HTERT RPE-1 (cell line): ENCODE data around the gene LAMC1.

Experiments used
- in situ Hi-C: fragments of 300-500 bp; cut with MboI; formaldehyde crosslinking; loops from 4 replicates; pipeline ENCODE4 v1.14.3; 2020; ENCODE audit warnings: low sequenced_read_pairs

The LAMC1 gene

DNA sequence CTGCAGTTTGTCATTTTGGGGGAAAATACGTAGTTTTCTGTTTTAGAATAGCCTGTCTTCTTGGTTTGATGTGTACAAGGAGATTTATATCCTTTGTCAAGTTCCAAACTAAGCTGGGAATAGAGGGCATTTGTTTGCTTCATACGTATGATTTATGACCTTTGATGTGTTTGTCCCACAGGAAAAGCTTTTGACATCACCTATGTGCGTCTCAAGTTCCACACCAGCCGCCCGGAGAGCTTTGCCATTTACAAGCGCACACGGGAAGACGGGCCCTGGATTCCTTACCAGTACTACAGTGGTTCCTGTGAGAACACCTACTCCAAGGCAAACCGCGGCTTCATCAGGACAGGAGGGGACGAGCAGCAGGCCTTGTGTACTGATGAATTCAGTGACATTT lies 79.9 kb downstream of the LAMC1 start:
- in situ Hi-C loops, result no loop called here

DNA sequence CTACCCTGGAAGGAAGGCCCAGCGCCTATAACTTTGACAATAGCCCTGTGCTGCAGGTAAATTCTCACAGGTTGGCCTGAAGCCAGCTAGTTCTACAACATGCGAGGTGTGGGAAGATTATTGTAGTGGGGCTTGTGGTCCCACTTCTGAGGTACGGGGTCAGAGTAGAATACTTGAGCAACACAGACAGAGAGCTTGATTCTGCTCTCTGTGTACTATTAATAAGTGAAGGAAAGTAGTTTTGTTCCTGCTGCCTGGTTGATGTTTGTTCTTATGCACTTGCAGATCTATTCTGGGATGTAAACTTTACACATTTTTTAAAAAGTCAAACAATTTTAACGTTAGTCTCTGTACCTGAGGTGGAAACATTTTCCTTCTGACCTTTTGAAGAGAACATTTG lies 80.4 kb downstream of the LAMC1 start:
- in situ Hi-C loops, result no loop called here

DNA sequence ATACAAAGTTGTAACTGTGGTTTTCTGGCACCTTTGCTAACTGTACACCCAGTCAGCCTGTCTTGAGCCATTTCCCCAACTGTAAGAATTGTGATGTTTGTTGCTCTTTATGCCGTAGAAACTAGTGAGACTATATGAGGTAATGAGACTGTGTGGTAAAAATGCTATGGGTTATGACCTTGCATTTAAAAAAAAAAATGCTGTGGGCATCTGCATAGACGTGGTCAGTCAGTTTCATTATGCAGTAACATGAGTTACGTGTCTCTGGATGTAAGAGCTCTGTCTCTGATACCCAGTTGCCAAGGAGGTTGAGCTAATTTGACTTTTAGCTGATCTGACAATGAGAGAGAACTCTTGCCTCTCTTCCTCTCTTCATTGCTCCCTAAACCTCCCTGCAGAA lies 82.2 kb downstream of the LAMC1 start:
- in situ Hi-C loops, result no loop called here

DNA sequence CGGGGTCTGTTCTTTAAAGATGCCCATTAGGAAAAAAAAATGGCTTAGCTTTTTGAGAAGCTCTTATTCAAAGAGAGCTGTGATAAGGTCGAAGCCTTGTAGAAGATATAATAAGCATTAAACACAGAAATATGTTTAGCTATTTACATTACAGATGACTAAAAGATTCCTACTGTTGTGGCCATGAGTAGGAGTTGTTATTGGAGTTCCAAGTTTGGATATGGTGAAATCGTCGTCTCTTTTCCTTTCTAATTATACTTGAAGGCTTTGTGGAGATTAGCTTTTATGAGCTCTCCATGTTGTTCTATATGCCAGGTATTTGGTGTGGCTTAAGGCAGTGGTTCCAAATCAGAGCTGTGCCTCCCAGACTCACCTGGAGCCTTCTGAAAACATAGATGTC lies 82.9 kb downstream of the LAMC1 start:
- in situ Hi-C loops, result no loop called here

DNA sequence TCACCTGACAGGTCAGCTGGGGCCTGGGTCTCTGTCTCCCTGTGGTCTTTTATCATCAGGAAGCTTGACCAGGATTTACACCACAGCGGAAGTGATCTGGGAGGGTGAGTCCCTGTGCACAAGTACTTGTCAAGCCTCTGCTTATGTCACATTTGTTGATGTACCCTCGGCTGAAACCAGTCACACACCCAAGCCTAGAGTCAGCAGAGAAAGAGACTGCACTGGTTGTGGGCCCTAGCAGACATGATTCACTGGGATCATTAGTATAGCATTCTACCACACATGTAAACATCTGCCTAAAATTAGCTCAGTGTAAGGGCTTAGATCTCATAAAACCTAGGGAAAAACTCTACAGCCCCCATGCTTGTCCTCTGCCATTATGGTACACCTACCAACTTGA lies 83.5 kb downstream of the LAMC1 start:
- in situ Hi-C loops, result no loop called here

DNA sequence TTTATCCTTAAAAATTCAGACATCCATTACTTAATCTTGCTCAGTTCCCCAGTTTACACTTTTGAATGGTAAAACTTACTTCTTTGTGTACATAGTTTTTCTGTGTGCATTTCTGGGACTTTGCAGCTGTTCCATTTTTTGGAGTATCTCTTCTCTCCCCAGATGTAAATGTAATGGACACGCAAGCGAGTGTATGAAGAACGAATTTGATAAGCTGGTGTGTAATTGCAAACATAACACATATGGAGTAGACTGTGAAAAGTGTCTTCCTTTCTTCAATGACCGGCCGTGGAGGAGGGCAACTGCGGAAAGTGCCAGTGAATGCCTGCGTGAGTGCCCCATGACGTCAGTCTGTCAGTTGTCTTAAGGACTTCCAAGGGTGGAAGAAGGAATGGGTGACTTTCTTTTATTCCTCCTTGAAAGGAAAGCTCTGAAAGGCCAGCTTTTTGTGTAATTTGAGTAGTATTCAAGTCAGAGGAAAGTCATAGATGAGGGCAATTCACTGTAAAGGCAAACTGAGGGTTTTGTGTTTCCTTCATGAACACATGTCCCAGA lies 87.2 kb downstream of the LAMC1 start:
- in situ Hi-C loops, result no loop called here

DNA sequence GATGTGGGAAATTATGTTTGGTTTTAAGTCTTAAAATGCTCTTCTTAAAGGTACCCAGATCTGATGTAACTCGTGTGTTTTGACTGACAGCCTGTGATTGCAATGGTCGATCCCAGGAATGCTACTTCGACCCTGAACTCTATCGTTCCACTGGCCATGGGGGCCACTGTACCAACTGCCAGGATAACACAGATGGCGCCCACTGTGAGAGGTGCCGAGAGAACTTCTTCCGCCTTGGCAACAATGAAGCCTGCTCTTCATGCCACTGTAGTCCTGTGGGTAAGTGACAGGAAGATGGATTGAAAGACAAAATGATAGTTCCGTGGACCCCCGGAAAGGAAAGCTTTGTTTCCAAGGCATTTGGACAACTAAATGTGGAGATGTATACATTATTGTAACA lies 91.2 kb downstream of the LAMC1 start:
- in situ Hi-C loops, result no loop called here

DNA sequence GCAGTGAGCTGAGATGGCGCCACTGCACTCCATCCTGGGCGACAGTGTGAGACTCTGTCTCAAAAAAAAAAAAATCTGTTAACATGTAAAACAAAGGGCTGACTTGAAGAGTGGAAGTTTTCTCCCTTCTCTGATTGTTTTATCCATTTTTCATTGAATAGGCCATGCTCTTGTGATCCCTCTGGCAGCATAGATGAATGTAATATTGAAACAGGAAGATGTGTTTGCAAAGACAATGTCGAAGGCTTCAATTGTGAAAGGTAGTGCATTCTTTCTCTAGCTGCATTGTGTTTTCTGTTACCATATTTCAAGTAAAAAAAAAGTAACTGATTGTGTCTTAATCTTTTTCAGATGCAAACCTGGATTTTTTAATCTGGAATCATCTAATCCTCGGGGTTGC lies 93.2 kb downstream of the LAMC1 start:
- in situ Hi-C loops, result no loop called here

DNA sequence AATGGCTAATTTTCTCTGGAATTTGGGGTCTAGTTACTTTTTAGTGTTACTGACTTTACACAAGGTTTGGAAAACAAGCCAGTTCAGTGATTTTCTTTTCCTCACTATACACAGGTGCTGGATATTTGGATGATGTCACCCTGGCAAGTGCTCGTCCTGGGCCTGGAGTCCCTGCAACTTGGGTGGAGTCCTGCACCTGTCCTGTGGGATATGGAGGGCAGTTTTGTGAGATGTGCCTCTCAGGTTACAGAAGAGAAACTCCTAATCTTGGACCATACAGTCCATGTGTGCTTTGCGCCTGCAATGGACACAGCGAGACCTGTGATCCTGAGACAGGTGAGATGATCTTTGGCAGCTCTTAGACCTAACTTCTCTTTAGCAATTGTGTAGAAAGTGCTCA lies 98.4 kb downstream of the LAMC1 start:
- in situ Hi-C loops, result no loop called here

DNA sequence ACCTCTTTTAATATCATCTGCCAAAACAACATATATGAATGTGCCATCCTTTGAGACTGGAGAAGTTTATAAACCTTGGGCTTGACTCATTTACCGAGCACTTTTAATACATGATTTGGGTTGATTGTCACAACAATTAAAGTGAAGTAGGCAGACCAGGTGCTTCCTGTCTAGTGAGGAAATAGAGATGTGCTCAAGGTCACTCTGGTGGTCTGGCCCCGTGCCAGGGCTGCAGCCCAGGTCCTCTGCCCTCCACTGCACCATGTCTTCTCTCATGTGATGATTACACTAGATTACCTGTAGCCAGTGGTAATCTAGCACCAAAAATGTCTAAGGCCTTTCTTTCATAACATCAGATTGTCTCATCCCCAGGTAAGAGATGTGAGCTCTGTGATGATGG lies 101.0 kb downstream of the LAMC1 start:
- in situ Hi-C loops, result no loop called here

DNA sequence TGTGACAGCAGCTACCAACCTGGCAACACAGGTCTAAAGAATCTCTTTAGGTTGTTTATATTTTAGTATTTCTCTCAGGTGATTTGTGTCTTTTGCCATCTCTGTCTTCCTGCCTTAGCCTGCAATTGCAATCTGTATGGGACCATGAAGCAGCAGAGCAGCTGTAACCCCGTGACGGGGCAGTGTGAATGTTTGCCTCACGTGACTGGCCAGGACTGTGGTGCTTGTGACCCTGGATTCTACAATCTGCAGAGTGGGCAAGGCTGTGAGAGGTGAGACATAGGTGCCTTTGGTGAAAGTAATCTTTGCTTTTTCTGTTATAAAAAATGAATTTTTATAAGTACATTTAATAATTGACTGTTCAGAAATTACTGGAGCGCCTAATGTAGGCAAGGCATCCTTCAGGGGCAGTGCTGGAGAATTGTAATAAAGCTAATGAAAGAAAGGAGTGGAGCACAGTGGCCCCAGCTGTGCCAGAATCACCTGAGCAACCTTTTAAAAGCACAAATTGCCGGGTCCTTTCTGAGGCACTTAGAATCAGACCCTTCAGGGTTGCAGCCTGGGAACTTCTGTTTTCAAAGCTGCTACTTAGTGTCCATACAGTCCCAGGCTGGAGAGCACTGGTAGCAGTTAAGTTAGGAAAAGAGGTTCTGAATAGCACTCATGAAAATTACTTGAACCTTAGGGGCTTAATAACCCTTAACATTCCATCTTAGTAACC lies 102.2 kb downstream of the LAMC1 start:
- in situ Hi-C loops, result no loop called here

DNA sequence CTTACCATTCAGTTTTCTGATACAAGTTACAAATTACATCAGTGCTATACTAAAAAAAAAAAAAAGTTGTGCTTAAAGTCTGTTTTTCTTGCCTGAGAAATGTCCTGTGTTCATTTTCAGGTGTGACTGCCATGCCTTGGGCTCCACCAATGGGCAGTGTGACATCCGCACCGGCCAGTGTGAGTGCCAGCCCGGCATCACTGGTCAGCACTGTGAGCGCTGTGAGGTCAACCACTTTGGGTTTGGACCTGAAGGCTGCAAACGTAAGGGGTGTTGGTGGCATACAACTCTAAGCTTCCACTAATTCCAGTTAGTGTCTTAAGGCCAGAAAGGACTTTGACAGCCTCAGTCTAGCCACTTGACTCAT lies 102.8 kb downstream of the LAMC1 start:
- in situ Hi-C loops, result no loop called here

DNA sequence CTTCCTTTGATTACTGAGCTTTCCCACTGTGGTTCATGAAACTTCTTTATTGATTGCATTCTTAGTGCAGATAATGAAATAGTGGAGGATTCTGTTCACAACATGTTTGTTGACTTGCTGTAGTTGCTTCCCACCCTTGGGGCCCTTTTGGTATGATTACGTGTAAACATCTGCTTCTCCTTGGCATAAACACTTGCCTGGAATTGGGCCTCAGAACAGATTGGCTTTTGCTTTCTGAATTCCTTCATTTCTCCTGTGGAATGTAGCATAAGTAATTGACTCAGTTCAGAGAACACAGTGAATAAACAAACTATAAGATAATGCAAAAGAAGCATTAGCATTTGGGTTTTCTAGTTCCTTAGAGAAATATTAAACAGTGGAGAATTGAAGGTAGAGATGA lies 103.3 kb downstream of the LAMC1 start:
- in situ Hi-C loops, result no loop called here

DNA sequence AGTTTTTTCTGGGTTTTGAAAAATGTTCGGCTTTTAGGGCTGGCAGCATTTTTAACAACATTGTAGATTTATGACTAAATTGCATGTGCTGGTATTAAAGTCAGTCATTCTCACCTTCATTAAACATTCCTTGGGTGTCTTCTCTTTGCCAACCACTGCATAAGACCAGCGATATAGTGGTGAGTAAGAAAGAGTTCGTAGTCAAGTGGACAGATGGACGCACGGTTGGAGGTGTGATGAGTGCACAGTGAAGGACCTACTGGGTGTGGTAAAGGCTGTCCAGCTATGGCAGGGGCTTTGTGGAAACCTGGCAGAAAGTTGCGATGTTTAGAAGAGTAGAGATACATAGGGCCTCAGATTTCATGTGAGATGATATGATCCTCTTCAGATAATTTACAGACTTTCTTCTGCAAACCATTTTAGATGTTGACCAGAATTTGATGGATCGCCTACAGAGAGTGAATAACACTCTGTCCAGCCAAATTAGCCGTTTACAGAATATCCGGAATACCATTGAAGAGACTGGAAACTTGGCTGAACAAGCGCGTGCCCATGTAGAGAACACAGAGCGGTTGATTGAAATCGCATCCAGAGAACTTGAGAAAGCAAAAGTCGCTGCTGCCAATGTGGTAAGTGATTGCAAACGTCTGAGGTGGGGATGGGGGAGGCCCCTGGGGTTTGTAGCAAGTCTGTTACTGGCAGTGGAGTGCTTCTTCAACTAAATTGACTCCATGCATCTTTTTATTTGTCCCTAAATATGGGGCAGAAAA lies 106.9 kb downstream of the LAMC1 start:
- in situ Hi-C loops, result no loop called here

DNA sequence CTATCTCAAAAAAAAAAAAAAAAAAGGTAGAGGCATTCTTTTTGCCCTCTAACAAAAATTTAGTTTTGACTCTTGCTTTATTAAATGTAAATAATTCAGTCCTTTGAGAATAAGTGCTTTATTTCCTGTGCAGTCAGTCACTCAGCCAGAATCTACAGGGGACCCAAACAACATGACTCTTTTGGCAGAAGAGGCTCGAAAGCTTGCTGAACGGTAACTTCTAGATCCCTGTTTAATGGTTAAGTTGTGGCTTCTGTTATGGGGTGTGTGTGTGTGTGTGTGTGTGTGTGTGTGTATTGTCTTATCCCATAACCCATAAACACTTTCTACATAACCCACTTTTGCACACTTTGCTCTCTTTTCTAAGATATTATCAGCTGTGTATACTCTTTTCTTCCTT lies 107.9 kb downstream of the LAMC1 start:
- in situ Hi-C loops, result no loop called here

DNA sequence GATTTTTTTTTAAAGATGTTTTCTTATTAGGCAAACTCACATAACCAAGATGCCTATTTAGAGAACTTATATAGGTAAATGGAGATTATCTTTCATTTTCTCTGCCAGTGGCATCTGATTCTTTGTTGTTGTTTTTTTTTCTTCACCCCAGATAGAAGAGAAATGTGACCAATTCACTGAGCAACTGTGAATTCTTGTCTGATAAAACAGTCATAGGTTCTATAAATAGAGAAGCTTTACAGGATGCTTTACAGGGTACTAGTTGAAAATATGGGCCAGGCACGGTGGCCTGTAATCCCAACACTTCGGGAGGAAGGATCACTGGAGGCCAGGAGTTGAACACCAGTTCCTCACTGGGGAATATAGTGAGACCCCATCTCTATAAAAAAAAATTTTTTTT lies 112.1 kb downstream of the LAMC1 start:
- in situ Hi-C loops, result no loop called here

DNA sequence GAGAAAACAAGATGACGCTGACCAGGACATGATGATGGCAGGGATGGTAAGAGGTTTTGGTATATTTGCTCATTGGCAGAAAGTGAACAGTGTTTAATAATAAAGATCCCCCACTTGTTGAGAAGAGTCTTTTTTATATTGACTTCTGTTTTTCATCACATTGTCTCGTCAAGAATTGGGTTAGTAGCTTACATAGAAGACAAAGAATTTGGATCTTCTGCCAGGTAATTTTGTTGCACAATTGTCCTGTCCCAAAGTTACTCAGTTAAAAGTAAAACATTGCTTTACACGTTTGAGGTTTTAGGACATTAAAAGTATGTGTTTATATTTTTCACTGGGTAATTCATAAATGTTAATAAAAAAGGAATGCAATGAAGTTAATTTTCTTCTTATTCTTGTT lies 114.6 kb downstream of the LAMC1 start:
- in situ Hi-C loops, result no loop called here

DNA sequence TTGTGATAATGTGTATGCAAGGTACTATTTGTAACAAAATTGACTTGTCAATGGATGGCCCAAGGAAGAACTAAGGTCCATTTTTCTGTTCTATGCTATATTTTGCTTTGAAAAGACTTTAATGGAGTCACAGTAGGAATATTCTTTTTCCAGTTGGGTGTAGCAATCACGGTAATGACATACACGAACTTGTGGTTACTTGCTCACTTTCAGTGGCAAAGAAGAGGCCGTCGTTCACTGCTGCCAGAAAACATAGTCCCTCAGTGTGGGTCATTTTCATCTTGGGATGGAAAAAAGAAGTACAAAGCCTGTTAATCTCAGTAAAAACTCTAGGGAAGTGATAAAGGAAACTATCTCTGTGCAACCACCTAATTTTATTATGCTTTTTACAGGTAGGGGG lies 115.1 kb downstream of the LAMC1 start:
- in situ Hi-C loops, result no loop called here

DNA sequence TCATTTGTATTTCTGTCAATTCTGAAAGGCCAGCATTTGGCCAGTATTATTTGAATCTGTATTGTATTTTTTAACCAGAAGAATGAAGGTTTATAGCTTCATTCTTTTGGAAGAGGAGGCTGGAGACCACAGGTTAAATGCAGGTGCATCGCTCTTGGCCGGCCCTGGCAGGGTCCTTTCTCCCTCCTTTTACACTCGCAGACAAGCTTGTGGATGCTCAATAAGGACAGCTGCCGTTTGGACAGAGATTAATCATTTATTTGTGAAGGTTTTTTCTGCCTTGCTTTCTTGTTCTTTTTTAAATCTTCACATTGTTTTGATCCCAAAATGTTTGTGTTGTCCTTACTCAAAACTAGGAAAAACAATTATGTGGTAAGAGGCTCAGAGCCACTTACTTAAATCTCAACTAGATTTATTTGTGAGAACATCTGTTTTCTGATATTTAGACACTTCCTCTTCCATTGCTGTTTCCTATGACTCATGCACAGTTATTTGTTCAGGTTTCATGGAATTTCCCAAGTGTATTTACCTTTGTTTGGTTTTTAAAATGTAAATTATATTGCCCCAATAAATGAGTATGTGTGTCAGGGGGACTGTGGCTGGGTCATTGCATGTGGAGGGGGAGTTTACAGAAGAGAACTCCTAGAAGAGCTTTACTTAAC lies 116.2 kb downstream of the LAMC1 start:
- in situ Hi-C loops, result no loop called here

DNA sequence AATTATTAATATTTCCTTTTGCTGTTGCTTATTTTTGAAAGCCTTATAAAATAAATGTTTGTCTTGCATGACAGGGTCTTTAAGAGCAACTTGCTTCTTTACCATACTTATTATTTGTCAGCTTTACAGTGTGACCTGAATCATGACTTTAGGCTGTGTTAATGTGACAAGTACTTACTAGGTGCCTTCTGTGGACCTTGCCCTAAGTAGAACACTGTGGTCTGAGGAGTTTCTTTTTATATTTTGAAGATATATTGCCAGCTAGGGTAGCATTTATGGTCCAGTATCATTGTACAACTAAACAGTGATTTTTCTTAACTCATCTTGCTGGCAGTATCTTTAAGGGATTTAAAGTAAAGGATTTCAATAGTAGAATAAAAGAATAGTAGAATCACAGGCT lies 117.4 kb downstream of the LAMC1 start:
- in situ Hi-C loops, result no loop called here

DNA sequence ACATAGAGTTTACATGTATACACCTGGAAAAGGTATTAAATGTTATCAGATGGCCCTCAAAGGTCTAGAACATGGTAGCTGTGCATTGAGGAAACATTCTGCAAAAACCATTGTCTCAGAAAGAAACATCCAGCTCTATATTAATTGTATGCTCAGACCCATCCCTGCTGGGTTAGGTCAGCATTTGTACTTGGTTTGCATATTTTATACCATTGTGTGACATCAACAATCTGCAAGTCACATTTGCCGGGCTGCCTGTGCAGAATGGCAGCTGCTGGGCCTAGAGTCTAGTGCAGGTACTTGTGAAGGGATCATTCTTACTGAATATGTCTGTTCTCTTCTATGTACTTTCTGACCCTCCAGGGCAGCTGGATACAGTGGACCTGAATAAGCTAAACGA lies 119.0 kb downstream of the LAMC1 start:
- in situ Hi-C loops, result no loop called here
